GM12891 (cell line): ENCODE measurements around the gene KCNJ10.

Experiments
- POLR2A ChIP-seq: IDR thresholded peaks from 2 replicates; pipeline ENCODE4 v1.6.1; 2011; ENCODE audit warnings: low read depth, low read length, control low read depth
- POLR2AphosphoS5 ChIP-seq: IDR thresholded peaks from 2 replicates; pipeline ENCODE4 v1.6.1; 2011; ENCODE audit warnings: low read depth, low read length, control low read depth

DNA sequence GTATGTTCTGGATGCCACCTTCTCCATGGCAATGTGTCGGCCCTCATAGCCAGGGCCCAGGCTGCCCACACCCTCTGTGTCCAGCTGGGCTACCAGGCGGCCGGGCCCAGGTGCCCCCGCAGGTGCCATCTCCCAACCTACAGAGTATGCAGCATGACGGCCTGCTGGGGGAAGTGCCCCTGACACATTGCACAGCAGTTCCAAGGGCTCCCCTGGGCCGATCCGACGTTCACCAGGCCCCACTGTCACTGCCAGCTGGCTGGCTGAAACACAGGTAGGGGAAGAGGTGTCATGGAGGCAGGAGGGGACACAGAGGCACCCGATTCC, 23.1 kb upstream of the KCNJ10 start:
- TF ChIP-seq POLR2A (no peak), POLR2AphosphoS5 (no peak)
